Measurements from ENCODE around the gene SAPCD1. TPM values are rescaled to one million over a fixed set of nuclear protein-coding genes. Genes with fewer than 3 reads are reported as not detected.

SAPCD1 gene
- total and polyA plus RNA-seq, 2 donors (not counting 3 experiments of a cell fraction or from before 2014, with no cell fraction given) = 1.6 to 11.7 TPM

- FAIRE-seq = no peak
Observed at GRCh38 chr6:31727717-31728671, 34.5 kb upstream of the SAPCD1 start.

More at GRCh38 chr6:31727717-31728671, 34.5 kb upstream of the SAPCD1 start:
- H3K9me3 ChIP-seq (replicated peaks; ENCODE audit: control insufficient read depth, insufficient read depth, low read length) = no peaks in the 10 kb centered on the region
- dilution Hi-C loops (cut with MboI; ENCODE audit: extremely low pct_ligation_motif_present, low sequenced_read_pairs) (no loop called here), intact Hi-C loops (cut with micrococcal nuclease) (no loop called here)
- H3K27ac ChIP-seq (ENCODE audit: insufficient read depth, low read depth, low read length) = no peak overlapping the region
- TF ChIP-seq FOS (IDR thresholded peaks at IDR 0.05; ENCODE audit: borderline replicate concordance, insufficient read depth, low read length) (no peak), JUN (IDR thresholded peaks at IDR 0.05; ENCODE audit: borderline replicate concordance, insufficient read depth, insufficient read length, low read depth) (no peak), MYC (IDR thresholded peaks at IDR 0.05; ENCODE audit: low read depth, low read length) (no peak), MAX (IDR thresholded peaks at IDR 0.05; ENCODE audit: insufficient read depth, insufficient read length) (no peak), EZH2 (IDR thresholded peaks at IDR 0.05; ENCODE audit: borderline replicate concordance, low read depth, low read length, severe bottlenecking) (no peak), GATA2 (IDR thresholded peaks at IDR 0.05; ENCODE audit: insufficient read depth, insufficient read length, low read depth, low read length) (no peak), CTCF (IDR thresholded peaks at IDR 0.05; ENCODE audit: extremely low read depth in 1 of 2, insufficient read depth in 1 of 2, low read depth in 1 of 2, low read length in 2 of 2) (no peak), POLR2A (IDR thresholded peaks at IDR 0.05; ENCODE audit: low read depth, low read length) (no peak), POLR2AphosphoS5 (IDR thresholded peaks at IDR 0.05; ENCODE audit: insufficient read depth, low read depth, low read length) (no peak)
- no peaks in the 10 kb centered on the region for H3K9me1 ChIP-seq (replicated peaks; ENCODE audit: control insufficient read depth, extremely low read depth, insufficient read depth, low read length)
- peaks cover 28% of the 10 kb centered on the region for H3K4me1 ChIP-seq (ENCODE audit: control insufficient read depth, extremely low read depth, insufficient read depth, low read length)
- no peak overlapping the region for H2AFZ ChIP-seq (ENCODE audit: low read depth, low read length)
- no peaks in the 10 kb centered on the region for H3K27me3 ChIP-seq (ENCODE audit: control insufficient read depth in 2 of 2, insufficient read depth in 2 of 2, low read length in 2 of 2)
- POLR2A ChIA-PET = interaction anchor here (1.0 kb wide), 1 partner anchor 25 kb away, joined by 3 read pairs; the partner anchor contains the start of gene ABHD16A
- peaks cover 2% of the 10 kb centered on the region for H3K79me2 ChIP-seq (ENCODE audit: control insufficient read depth, insufficient read depth, low read length)
- DNase-seq (ENCODE audit: low read depth, low spot score) = no peak
- no TSS peak for BruUV-seq (replicated peaks)
- peaks cover 19 to 26% of the 10 kb centered on the region in 2 experiments for H3K36me3 ChIP-seq (ENCODE audit: control insufficient read depth in 2 of 2, extremely low read depth in 1 of 2, insufficient read depth in 2 of 2, low read length in 2 of 2)
- no peaks in the 10 kb centered on the region for H4K20me1 ChIP-seq (replicated peaks; ENCODE audit: control insufficient read depth, extremely low read depth, insufficient read depth, low read length)
- no peak overlapping the region for H3K4me2 ChIP-seq (ENCODE audit: insufficient read depth, low read length)
- CTCF ChIA-PET = interaction anchor here (1.0 to 5.4 kb wide), 3 partner anchors 25 to 68 kb away, joined by 3 to 42 read pairs (median 4); partner anchors contain the start of genes ABHD16A and VARS1
- no peak overlapping the region for H3K9ac ChIP-seq (replicated peaks; ENCODE audit: extremely low read depth, insufficient read depth, low read length)
- H3K4me3 ChIP-seq (replicated peaks in 1 of 3; ENCODE audit: insufficient read depth in 1 of 3, low read depth in 1 of 3, low read length in 3 of 3) = peak overlapping the region in 1 of 3 experiments; percentile 94

Measured in endothelial cell of umbilical vein (primary cell).